Tibial nerve (tissue), 3 donors: Measurements from ENCODE around the gene ANKRD40.

ENCODE experiments used
- POLR2A ChIP-seq, 2 donors: fragments of 450-650 bp; IDR thresholded peaks; one replicate each; pipeline ENCODE4 v1.6.1; 2017; ENCODE audit warnings: antibody characterized with exemption in 2 of 2, mild to moderate bottlenecking in 2 of 2, moderate library complexity in 2 of 2
- TF ChIP-seq, protein P1 (sequence below), 5 experiments: fragments of 200-600 bp in 3 of 5; fragments of 450-650 bp in 2 of 5; sonication (generic) in 3 of 5; IDR thresholded peaks; one replicate each; pipeline ENCODE4 v1.5.1; 2016 to 2019; ENCODE audit warnings: antibody characterized with exemption in 5 of 5, mild to moderate bottlenecking in 3 of 5, moderate library complexity in 2 of 5

DNA sequence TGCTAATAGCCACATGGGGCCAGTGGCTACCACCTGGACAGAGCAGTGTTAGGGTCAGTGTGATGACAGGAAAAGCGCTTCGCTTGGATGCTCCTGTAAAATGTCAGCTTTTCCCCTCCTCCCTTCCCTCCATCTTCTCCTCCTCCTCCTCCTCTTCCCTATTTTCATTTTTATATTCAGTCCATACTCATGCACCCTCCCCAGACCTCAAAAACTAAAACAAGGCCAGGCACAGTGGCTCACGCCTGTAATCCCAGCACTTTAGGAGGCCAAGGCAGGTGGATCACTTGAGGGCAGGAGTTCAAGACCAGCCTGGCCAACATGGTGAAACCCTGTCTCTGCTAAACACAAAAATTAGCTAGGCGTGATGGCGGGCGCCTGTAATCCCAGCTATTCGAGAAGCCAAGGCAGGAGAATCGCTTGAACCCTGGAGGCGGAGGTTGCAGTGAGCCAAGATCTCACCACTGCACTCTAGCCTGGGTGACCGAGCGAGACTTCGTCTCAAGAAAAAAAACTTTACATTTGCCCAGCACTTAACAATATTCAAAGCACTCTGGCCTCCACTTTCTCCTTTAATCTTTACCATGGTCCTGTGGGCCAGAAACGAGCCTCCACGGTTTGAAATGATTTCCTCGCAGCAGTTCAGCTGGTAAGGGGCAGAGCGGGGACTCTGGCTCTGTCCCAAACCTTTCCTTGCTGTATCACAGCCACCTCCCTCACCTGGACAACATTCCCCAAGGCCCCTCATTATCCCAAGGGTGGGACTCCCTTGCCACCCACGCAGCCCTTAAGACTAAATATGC lies 21.8 kb downstream of the ANKRD40 start:
- TF ChIP-seq, protein P1, sequence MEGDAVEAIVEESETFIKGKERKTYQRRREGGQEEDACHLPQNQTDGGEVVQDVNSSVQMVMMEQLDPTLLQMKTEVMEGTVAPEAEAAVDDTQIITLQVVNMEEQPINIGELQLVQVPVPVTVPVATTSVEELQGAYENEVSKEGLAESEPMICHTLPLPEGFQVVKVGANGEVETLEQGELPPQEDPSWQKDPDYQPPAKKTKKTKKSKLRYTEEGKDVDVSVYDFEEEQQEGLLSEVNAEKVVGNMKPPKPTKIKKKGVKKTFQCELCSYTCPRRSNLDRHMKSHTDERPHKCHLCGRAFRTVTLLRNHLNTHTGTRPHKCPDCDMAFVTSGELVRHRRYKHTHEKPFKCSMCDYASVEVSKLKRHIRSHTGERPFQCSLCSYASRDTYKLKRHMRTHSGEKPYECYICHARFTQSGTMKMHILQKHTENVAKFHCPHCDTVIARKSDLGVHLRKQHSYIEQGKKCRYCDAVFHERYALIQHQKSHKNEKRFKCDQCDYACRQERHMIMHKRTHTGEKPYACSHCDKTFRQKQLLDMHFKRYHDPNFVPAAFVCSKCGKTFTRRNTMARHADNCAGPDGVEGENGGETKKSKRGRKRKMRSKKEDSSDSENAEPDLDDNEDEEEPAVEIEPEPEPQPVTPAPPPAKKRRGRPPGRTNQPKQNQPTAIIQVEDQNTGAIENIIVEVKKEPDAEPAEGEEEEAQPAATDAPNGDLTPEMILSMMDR (IDR thresholded peaks at IDR 0.05), result no peak
- TF ChIP-seq POLR2A (IDR thresholded peaks at IDR 0.05), result no peak
